SK-MEL-5 (cell line): ENCODE measurements around the gene CYB5A. TPM values are rescaled to one million over a fixed set of nuclear protein-coding genes. Genes with fewer than 3 reads are reported as not detected.
"Not testable (repeated sequence)": the region's sequence is repeated elsewhere in the genome, so short reads cannot be mapped to it uniquely, and the experiment has no call there.

Experiments
- DNase-seq: peaks from one replicate; pipeline ENCODE4 v3.0.0-alpha.2; 2016; ENCODE audit warnings: low read depth, low spot score
- in situ Hi-C: cut with HindIII; loops from 2 replicates; pipeline ENCODE4 v1.10.0; 2016; ENCODE audit warnings: low sequenced_read_pairs, high pct_unique_total_duplicates, low pct_unique_long_range_greater_than_20kb
- polyA plus RNA-seq, 2 experiments: library from polyadenylated mRNA; depleted of rRNA; stranded (reverse); fragments of >200 nt; gene quantifications; 2 replicates each; pipeline ENCODE4 v1.2.3, GENCODE V29; 2015
- total RNA-seq: library from RNA; depleted of rRNA; stranded (reverse); fragments of >200 nt; shearing (Covaris generic); gene quantifications from 2 replicates; pipeline ENCODE4 v1.2.3, GENCODE V29; 2014; rRNA removed

CYB5A gene
- total RNA-seq: 38.8 and 46.9 TPM in 2 replicates
- 26.1 and 46.6 TPM in 2 replicates for polyA plus RNA-seq (2015; cell fraction: cytosol; rRNA removed)
- polyA plus RNA-seq (2015; cell fraction: nucleus; rRNA removed): 7.1 and 22.2 TPM in 2 replicates

GRCh38 chr18:74291771-74292540 lies at the start of gene CYB5A:
CYB5A (minus strand) TSS chr18:74291963; CDS start chr18:74291875, 88 bp downstream.
- in situ Hi-C loops: no loop called here
- peak; percentile 95 for DNase-seq

- no peak for DNase-seq
- in situ Hi-C loops: no loop called here
Measured at GRCh38 chr18:74337912-74338309, 46.1 kb upstream of the CYB5A start.

GRCh38 chr18:74337155-74337911 lies 45.6 kb upstream of the CYB5A start:
- in situ Hi-C loops: no loop called here
- no peak for DNase-seq

- in situ Hi-C loops: no loop called here
Measured at GRCh38 chr18:74336656-74337055, 44.9 kb upstream of the CYB5A start.

GRCh38 chr18:74334242-74334893 lies 42.6 kb upstream of the CYB5A start:
- no peak for DNase-seq
- in situ Hi-C loops: no loop called here

More at GRCh38 chr18:74336656-74337055, 44.9 kb upstream of the CYB5A start:
- DNase-seq: no peak

GRCh38 chr18:74333091-74333490 lies 41.3 kb upstream of the CYB5A start:
- DNase-seq: no peak
- in situ Hi-C loops: no loop called here

- peak; percentile 75 for DNase-seq
- in situ Hi-C loops: no loop called here
Measured at GRCh38 chr18:74331404-74331803, 39.6 kb upstream of the CYB5A start.

GRCh38 chr18:74329688-74330205 lies 38.0 kb upstream of the CYB5A start:
- no peak for DNase-seq

GRCh38 chr18:74328206-74328605 lies 36.4 kb upstream of the CYB5A start:
- in situ Hi-C loops: no loop called here
- DNase-seq: no peak

More at GRCh38 chr18:74329688-74330205, 38.0 kb upstream of the CYB5A start:
- in situ Hi-C loops: no loop called here

GRCh38 chr18:74326791-74327190 lies 35.0 kb upstream of the CYB5A start:
- DNase-seq, in situ Hi-C loops: not testable (repeated sequence)

- in situ Hi-C loops: no loop called here
- no peak for DNase-seq
Measured at GRCh38 chr18:74326231-74326630, 34.5 kb upstream of the CYB5A start.

GRCh38 chr18:74316257-74317170 lies 24.8 kb upstream of the CYB5A start:
- no peak for DNase-seq
- in situ Hi-C loops: no loop called here

- no peak for DNase-seq
- in situ Hi-C loops: no loop called here
Measured at GRCh38 chr18:74315464-74316256, 23.9 kb upstream of the CYB5A start, which contains the start of gene C18orf63. C18orf63 (plus strand) TSS chr18:74315839; CDS start chr18:74317866, 2,027 bp downstream.

GRCh38 chr18:74314759-74315463 lies 23.1 kb upstream of the CYB5A start:
- in situ Hi-C loops: no loop called here
- DNase-seq: no peak

- DNase-seq: no peak
- in situ Hi-C loops: no loop called here
Measured at GRCh38 chr18:74311000-74311399, 19.2 kb upstream of the CYB5A start.

- DNase-seq: peak; percentile 77
- in situ Hi-C loops: no loop called here
Measured at GRCh38 chr18:74310411-74310810, 18.6 kb upstream of the CYB5A start.
